HG02885 (cell line): ENCODE results near the gene PRTG.
A peak's percentile ranks its signal among the peaks of the same experiment; 100 is the strongest.
"Not testable (repeated sequence)": the region's sequence is repeated elsewhere in the genome, so short reads cannot be mapped to it uniquely, and the experiment has no call there.

Experiments used
- ATAC-seq: cut with Tn5 transposase; IDR thresholded peaks from one replicate; pipeline ENCODE4 v1.9.1; 2021; ENCODE audit warnings: mild to moderate bottlenecking; ENCODE audit not compliant: unreplicated experiment, poor library complexity

PRTG gene

GRCh38 chr15:55742927-55743728 lies at the start of gene PRTG:
PRTG (minus strand) TSS chr15:55743152; CDS start chr15:55742931, 221 bp downstream.
- ATAC-seq = peak; percentile 63

- ATAC-seq = no peak
These were observed 48.8 kb upstream of the PRTG start for GRCh38 chr15:55791551-55792400.

- no peak for ATAC-seq
These were observed 46.2 kb upstream of the PRTG start for GRCh38 chr15:55789066-55789660.

- ATAC-seq = no peak
These were observed 43.4 kb upstream of the PRTG start for GRCh38 chr15:55786341-55786740.

- ATAC-seq = not testable (repeated sequence)
These were observed 42.6 kb upstream of the PRTG start for GRCh38 chr15:55785593-55785992.

GRCh38 chr15:55784286-55784685 lies 41.3 kb upstream of the PRTG start:
- ATAC-seq = no peak

- ATAC-seq = no peak
These were observed 39.9 kb upstream of the PRTG start for GRCh38 chr15:55782901-55783300.

- ATAC-seq = no peak
These were observed 37.3 kb upstream of the PRTG start for GRCh38 chr15:55780292-55780691.

- ATAC-seq = no peak
These were observed 36.0 kb upstream of the PRTG start for GRCh38 chr15:55778932-55779331.

GRCh38 chr15:55775316-55775715 lies 32.4 kb upstream of the PRTG start:
- ATAC-seq = no peak

GRCh38 chr15:55774113-55774970 lies 31.4 kb upstream of the PRTG start:
- peak; percentile 71 for ATAC-seq

GRCh38 chr15:55770806-55771205 lies 27.9 kb upstream of the PRTG start:
- ATAC-seq = no peak

- no peak for ATAC-seq
These were observed 27.3 kb upstream of the PRTG start for GRCh38 chr15:55770261-55770660.

GRCh38 chr15:55768670-55769185 lies 25.8 kb upstream of the PRTG start:
- no peak for ATAC-seq

GRCh38 chr15:55766676-55767075 lies 23.7 kb upstream of the PRTG start:
- ATAC-seq = no peak

- no peak for ATAC-seq
These were observed 21.4 kb upstream of the PRTG start for GRCh38 chr15:55764398-55764797.

- ATAC-seq = no peak
These were observed 15.6 kb upstream of the PRTG start for GRCh38 chr15:55758580-55758986.

GRCh38 chr15:55753433-55753832 lies 10.5 kb upstream of the PRTG start:
- ATAC-seq = not testable (repeated sequence)

- no peak for ATAC-seq
These were observed 7.8 kb upstream of the PRTG start for GRCh38 chr15:55750706-55751105.
